Amygdala (tissue), 56 donors: Measurements from ENCODE around the gene KIF25.
"Not testable (repeated sequence)": the region's sequence is repeated elsewhere in the genome, so short reads cannot be mapped to it uniquely, and the experiment has no call there.

Source experiments
- DNase-seq, 56 donors: peaks; one replicate each; lab custom pipeline; 2025; lab: John Stamatoyannopoulos, UW

Gene KIF25

GRCh38 chr6:167993169-167993568, 4.3 kb upstream of the KIF25 start:
- no peak for DNase-seq

DNA sequence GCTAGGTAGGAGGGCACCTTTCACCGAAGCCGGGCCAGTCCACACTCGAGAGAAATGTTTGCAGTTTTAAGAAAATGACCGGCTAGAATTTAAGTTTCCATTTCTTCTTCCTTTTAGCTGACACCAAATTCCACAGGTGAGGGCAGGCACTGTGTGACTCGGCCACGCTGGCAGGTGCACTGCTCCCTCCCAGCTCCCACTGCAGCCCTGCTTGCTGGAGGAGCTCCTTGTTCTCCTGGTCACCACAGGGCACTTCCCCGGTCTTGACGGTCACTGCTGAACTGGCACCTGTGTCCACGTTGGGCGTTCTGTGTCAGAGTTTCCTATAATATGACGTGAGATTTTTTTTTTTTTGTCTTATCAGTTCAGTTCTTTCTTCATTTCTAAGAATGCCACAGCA, 3.6 kb upstream of the KIF25 start:
- DNase-seq: no peak

DNA sequence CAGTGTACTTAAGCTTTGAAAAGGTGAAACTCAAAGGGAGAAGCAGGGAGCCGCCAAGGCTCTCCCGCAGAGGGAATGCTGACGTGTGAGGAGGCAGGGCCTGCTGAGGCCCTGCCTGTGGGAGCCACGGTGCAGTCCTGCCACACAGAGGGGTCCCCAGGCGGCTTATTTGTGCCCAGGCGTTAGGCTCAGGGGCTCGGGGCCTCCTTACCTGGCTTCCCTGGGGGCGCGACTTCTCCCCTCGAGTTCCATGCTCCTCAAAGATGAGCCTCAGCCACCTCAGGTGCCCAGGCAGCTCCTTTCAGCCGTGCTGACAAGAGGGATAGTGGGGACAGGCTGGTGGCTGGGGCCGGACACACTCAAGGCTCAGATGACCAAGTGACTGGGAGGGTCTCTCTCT, 2.2 kb upstream of the KIF25 start:
- no peak for DNase-seq

DNA sequence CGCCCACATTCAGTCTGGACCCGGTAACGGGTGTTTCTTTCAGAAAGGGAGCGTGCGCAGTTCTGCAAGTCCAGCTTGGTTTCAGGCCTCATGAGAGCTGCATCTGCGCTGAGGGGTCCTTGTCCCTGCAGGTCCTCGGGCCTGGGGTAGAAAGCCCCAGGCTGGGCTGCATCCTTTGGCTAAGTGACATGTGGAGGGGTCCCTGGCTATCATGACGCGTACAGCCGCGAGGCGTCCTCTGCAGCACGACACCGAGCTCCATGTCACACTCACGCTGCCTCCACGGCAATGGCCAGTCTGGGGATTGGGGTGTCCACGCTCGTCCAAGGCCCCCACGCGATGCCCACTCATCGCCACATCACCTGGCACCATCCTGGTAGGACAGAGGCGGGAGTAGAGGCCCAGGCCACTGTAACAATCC, 1.7 kb upstream of the KIF25 start:
- DNase-seq: no peak

DNA sequence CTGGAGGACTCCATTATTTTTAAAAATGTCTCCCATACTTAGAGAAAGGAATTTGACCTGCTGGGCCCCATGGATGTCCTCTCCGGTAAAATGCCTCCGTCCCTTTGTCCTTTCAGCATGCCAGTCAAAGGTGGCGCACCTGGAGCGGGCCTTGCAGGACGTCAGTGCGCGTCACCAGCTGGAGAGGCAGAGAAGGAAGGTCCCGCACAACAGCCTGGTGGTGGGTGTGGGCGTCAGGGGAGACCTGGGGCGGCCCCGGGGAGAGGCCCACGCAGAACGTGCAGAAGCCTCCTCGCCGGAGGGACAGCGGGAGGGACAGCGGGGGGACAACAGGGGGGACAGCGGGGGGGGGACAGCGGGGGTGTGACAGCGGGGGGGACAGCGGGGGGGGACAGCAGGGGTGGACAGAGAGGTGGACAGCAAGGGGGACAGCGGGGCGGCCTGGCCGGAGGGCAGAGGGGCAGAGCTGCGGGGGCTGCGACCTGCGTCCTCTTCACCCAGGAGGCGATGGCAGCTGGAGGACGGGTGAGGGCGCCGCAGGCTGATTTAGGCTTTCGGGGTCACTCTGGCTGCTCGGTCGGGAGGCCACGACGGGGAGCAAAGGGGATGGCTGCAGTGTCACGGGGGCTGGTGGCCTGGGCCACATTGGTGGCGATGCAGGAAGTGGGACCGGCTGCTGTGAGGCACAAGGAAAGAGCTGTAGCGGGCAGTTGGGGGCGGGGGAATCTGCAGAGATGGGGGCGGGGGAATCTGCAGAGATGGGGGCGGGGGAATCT, 859 bp upstream of the KIF25 start:
- peak in 4 of 56 donors; percentile 35 to 60 (median 44) for DNase-seq

- DNase-seq: no peak
These were observed 744 bp downstream of the KIF25 start for GRCh38 chr6:167998215-167998614.

- no peak for DNase-seq
These were observed 2.9 kb downstream of the KIF25 start for GRCh38 chr6:168000198-168001028.

DNA sequence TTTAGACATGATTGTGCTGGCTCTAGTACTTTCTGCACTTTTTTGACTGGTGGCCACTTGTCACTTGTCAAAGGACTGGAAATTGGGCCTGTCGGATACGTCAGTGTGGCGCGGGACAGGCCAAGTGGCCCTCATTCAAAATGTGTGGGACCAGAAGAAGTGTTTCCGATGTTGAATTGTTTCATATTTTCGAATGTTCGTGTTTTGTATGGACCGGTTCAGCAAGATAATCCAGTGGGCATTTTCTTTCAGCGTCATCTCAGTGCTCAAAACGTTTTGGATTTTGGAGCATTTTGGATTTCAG, 3.5 kb downstream of the KIF25 start:
- DNase-seq: no peak

DNA sequence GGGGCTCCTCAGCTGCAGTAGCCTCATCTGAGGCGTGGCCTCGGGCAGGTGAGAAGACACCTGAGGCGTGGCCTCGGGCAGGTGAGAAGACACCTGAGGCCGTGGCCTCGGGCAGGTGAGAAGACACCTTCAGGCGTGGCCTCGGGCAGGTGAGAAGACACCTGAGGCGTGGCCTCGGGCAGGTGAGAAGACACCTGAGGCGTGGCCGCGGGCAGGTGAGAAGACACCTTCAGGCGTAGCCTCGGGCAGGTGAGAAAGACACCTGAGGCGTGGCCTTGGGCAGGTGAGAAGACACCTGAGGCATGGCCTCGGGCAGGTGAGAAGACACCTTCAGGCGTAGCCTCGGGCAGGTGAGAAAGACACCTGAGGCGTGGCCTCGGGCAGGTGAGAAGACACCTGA, 4.0 kb downstream of the KIF25 start:
- not testable (repeated sequence) for DNase-seq

DNA sequence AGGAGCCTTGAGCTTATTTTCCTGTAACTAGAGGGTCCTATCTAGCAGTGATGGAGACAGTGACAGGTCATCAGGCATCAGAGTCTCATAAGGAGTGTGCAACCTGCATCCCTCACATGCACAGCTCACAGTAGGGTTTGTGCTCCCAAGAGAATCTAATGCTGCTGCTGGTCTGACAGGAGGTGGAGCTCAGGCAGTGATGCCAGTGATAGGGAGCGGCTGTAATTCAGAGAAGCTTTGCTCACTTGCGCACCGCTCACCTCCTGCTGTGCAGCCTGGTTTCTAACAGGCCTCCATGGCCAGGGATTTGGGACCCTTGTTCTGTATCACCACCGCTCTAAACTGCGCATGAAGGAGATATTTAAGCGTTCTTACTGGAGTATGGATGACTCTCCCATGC, 5.3 kb downstream of the KIF25 start:
- no peak for DNase-seq

GRCh38 chr6:168004023-168004422, 6.6 kb downstream of the KIF25 start:
- no peak for DNase-seq

DNA sequence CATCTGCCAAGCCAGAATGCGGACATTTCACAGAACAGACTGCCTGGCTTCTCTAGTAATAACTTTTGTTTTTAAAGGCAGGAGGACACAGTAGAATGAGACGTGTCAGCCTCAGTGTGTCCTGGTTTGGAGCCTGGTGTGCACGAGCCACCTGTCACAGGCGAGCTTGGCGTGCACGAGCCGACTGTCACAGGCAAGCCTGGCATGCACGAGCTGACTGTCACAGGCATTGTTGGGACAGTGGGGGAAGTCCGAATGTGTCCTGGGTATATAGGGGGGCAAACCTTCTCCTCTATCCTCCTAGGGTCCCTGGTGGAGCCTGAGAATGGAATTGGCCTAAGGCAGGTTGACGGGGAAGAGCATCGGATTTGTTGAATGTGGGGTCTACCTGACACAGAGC, 7.5 kb downstream of the KIF25 start:
- no peak for DNase-seq

DNA sequence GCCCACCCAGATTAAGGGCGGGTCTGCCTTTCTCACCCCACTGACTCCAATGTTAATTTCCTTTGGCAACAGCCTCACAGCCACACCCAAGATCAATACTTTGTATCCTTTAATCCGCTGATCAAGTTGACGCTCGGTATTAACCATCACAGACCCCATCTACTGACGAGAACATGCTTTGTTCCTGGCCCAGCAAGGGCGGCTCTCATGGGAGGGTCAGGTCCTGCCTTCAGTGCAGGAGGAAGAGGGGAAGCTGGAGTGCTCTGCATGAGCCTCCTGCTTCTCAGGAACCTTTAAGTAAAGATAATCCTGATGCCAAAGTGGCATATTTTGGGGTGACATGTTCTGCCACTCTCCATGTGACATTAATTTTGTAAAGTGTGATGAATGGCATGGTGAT, 8.3 kb downstream of the KIF25 start:
- no peak for DNase-seq

GRCh38 chr6:168007592-168008338, 10.3 kb downstream of the KIF25 start:
- no peak for DNase-seq

- DNase-seq: no peak
These were observed 11.9 kb downstream of the KIF25 start for GRCh38 chr6:168009331-168009730.

DNA sequence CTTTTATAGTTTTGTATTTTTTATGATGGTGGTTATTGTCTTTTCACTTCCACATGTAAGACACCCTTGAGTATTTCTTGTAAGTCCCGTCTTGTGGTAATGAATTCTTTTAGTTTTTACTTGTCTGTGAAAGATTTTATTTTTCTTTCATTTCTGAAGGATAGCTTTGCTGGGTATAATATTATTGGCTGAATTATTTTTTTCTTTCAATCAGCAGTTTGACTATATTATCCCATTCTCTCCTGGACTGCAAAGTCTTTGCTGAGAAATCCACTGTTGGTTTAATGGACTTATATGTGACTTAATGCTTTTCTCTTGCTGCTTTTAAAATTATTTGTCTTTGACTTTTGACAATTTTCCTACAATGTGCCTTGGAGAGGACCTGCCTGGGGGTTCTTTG, 13.8 kb downstream of the KIF25 start:
- DNase-seq: no peak

DNA sequence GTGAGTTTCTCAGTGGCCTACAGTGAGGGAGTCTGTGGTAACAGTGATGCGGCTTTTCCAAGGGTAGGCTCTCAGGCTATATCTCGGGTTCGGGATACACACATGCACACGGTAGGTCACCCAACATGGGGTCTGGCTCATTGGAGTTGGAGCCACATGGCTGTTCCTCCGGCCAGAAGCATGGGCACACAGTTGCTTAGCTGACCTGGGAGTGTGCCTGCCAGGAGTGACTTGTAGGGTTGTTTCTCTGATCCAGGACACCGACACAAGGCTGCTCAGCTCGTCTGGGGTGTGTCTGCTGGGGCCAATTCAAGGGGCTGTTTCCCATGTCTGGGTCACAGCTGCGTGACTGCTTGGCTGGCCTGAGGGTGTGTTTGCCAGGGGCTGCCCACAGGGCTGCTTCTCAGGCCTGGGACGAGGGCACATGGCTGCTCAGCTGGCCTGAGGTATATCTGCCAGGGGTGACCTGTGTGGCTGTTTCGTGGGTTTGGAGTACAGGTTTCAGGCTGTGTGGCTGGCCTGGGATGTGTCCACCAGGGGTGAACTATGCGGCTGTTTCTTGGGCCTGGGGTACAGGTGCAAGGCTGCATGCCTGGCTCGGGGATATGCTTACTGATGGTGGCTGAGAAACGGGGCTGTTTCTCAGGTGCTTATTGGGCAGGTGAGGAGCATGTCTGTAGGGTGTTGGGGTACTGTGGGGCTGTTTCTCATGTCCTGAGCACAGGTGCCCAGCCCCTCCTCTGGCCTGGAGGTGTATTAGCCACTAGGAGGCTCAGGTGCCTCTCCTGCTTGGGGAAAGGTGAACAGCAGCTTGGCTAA, 15.2 kb downstream of the KIF25 start:
- DNase-seq: no peak

DNA sequence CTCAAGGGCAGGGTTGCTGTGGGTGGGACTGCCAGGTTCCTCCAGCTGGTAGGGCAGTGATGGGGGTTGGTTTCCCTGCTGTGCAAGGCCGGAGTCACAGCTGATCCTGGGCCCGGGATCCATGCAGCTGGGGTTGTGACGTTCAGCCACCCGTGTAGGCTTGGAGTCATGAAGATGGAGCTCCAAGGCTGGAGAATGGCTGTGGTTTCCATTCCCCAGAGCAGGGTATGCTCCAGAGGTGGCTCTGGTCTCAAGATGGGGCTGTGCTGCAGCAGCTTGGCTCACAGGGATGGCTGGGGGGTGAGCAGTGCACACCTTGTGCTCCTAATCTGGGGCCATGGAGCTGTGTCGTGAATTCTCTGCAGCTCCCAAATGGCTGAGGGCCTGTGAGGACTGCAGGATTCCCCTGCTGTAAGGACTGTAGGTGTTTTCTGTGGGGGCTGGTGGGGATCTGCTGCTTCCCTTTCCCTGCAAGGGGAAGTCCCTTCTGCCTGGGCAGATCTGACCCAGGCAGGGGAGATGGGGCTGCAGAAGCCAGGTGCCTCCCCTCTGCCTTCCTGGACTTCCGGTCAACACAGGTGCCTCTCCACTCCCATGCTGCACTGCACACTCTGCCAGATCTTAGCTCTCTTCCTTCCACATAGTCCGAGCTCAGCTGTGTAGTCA, 15.9 kb downstream of the KIF25 start:
- no peak for DNase-seq

GRCh38 chr6:168014428-168014827, 17.0 kb downstream of the KIF25 start:
- no peak for DNase-seq

DNA sequence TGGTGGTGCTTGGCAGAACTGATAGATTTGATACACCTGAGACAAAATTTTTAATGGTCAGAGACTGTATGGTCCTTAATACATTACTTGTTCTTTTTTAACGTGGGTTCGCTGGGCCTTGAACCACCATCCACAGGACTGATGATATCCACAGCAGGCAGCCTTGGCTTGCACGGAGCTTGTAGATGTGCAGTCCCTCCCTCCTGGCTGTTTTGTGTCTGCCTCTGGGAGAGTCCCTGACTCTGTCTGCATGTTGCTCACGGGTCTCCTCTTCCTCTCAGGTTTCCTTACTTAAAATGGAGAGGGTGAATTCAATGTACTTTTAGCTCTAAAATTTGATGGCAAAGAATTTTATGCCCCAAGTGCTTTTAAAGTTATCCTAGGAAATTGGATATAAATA, 17.5 kb downstream of the KIF25 start:
- no peak for DNase-seq
